Body of pancreas (tissue), 4 donors: ENCODE results near the gene ZNF793. TPM values are rescaled to one million over a fixed set of nuclear protein-coding genes. Genes with fewer than 3 reads are reported as not detected.

Experiments used
- ATAC-seq: fragments of 150-250 bp; one replicate; pipeline ENCODE4 v1.9.1; 2016
- DNase-seq, 4 donors: peaks; one replicate each; pipeline ENCODE4 v3.0.0-alpha.2; 2019
- H3K27ac ChIP-seq, 4 donors: fragments of 200-600 bp; sonication (generic); 1 replicate in 3 of 4; 2 replicates in 1 of 4; pipeline versions ENCODE4 v1.5.1 to v1.6.1; 2016 to 2019; ENCODE audit warnings: mild to moderate bottlenecking in 1 of 4, mixed read lengths in 1 of 4, moderate library complexity in 1 of 4
- H3K27me3 ChIP-seq, 2 donors: fragments of 200-600 bp; sonication (generic); one replicate each; pipeline ENCODE4 v1.6.0; 2016; ENCODE audit warnings: mild to moderate bottlenecking in 1 of 2
- H3K36me3 ChIP-seq, 2 donors: fragments of 200-600 bp; sonication (generic); replicated peaks in 1 of 2; 2 replicates each; pipeline ENCODE4 v1.5.1; 2016; ENCODE audit warnings: low read depth in 2 of 2; ENCODE audit not compliant: insufficient read depth in 1 of 2
- H3K4me1 ChIP-seq: fragments of 200-600 bp; sonication (generic); one replicate; pipeline ENCODE4 v1.6.0; 2016
- H3K4me3 ChIP-seq, 2 donors: fragments of 200-600 bp; sonication (generic); 1 replicate in 1 of 2; 2 replicates in 1 of 2; pipeline ENCODE4 v1.5.1; 2016 to 2019
- H3K9me3 ChIP-seq, 3 donors: fragments of 200-600 bp; sonication (generic); 1 replicate in 2 of 3; 2 replicates in 1 of 3; pipeline ENCODE4 v1.5.1; 2016
- CTCF ChIP-seq, 7 experiments: fragments of 450-650 bp in 4 of 7; fragments of 200-600 bp in 3 of 7; sonication (generic) in 3 of 7; IDR thresholded peaks; one replicate each; pipeline ENCODE4 v1.5.1; 2016 to 2019; ENCODE audit warnings: antibody characterized with exemption in 7 of 7
- POLR2A ChIP-seq, 3 donors: fragments of 450-650 bp; IDR thresholded peaks; one replicate each; pipeline ENCODE4 v1.6.1; 2016; ENCODE audit warnings: antibody characterized with exemption in 3 of 3, mild to moderate bottlenecking in 2 of 3
- WGBS, 2 donors: methylation state at CpG; one replicate each; pipeline ENCODE4 v1.1.5; 2017; 5-methylcytosine and 5-hydroxymethylcytosine counted together
- intact Hi-C: fragments of 100-400 bp; cut with DNase I; formaldehyde crosslinking; loops from one replicate; pipeline ENCODE4 v1.15.1; 2023
- total RNA-seq, 2 donors: library from RNA; depleted of rRNA; stranded (reverse); fragments of >200 nt; gene quantifications; one replicate each; pipeline ENCODE4 v1.1.0, GENCODE V29; 2016

ZNF793 gene
- total RNA-seq, 2 donors from 2014 or later, result 0.99 to 5.7 TPM

- H3K27ac ChIP-seq, result no peak overlapping the region
- no peaks in the 10 kb centered on the region for H3K4me1 ChIP-seq
- intact Hi-C loops, result no loop called here
- peaks cover 9 to 19% of the 10 kb centered on the region in 2 donors for H3K36me3 ChIP-seq
- WGBS, 2 donors, result 89 to 96% methylated on average over 3 of the region's 3 CpGs
- H3K27me3 ChIP-seq, result no peaks in the 10 kb centered on the region
- no peak for DNase-seq
- no peak for TF ChIP-seq POLR2A (IDR thresholded peaks at IDR 0.05)
- TF ChIP-seq CTCF (IDR thresholded peaks at IDR 0.05), result no peak
- H3K9me3 ChIP-seq, result peaks cover 0 to 80% (median 15%) of the 10 kb centered on the region in 3 donors
- ATAC-seq, result no peak
- no peak overlapping the region for H3K4me3 ChIP-seq
Observed at GRCh38 chr19:37563518-37563917, 56.8 kb downstream of the ZNF793 start.

- intact Hi-C loops, result no loop called here
- Histone ChIP-seq H3K4me3 (no peak overlapping the region), H3K9me3 (peaks cover 0 to 79% (median 17%) of the 10 kb centered on the region in 3 donors), H3K4me1 (no peaks in the 10 kb centered on the region), H3K36me3 (peaks cover 11 to 19% of the 10 kb centered on the region in 2 donors), H3K27me3 (no peaks in the 10 kb centered on the region), H3K27ac (no peak overlapping the region)
- DNase-seq (no peak), ATAC-seq (no peak)
- 88 to 95% methylated on average over 7 of the region's 7 CpGs for WGBS, 2 donors
- TF ChIP-seq CTCF (IDR thresholded peaks at IDR 0.05) (no peak), POLR2A (IDR thresholded peaks at IDR 0.05) (no peak)
Observed at GRCh38 chr19:37564624-37565369, 58.1 kb downstream of the ZNF793 start.

- Histone ChIP-seq H3K27ac (no peak overlapping the region), H3K27me3 (no peaks in the 10 kb centered on the region), H3K36me3 (peaks cover 11 to 19% of the 10 kb centered on the region in 2 donors), H3K4me1 (no peaks in the 10 kb centered on the region), H3K4me3 (no peak overlapping the region), H3K9me3 (peaks cover 0 to 80% (median 21%) of the 10 kb centered on the region in 3 donors)
- intact Hi-C loops, result no loop called here
- ATAC-seq (no peak), DNase-seq (no peak)
- TF ChIP-seq POLR2A (IDR thresholded peaks at IDR 0.05) (no peak), CTCF (IDR thresholded peaks at IDR 0.05) (no peak)
Observed at GRCh38 chr19:37565370-37565669, 58.6 kb downstream of the ZNF793 start.

- DNase-seq, result no peak
- no peak overlapping the region for H3K27ac ChIP-seq
- H3K4me1 ChIP-seq, result no peaks in the 10 kb centered on the region
- no peak overlapping the region for H3K4me3 ChIP-seq
- H3K9me3 ChIP-seq, result peaks cover 0 to 69% (median 8%) of the 10 kb centered on the region in 3 donors
- no peak for ATAC-seq
- TF ChIP-seq CTCF (IDR thresholded peaks at IDR 0.05), result no peak
- no peak for TF ChIP-seq POLR2A (IDR thresholded peaks at IDR 0.05)
- H3K36me3 ChIP-seq, result peaks cover 0 to 3% of the 10 kb centered on the region in 2 donors
- H3K27me3 ChIP-seq, result no peaks in the 10 kb centered on the region
- intact Hi-C loops, result no loop called here
Observed at GRCh38 chr19:37572203-37572602, 65.5 kb downstream of the ZNF793 start.

GRCh38 chr19:37583340-37583739 is 76.6 kb downstream of the ZNF793 start:
- peaks cover 23 to 24% of the 10 kb centered on the region in 2 donors for H3K36me3 ChIP-seq
- 73% methylated on average over 2 of the region's 2 CpGs for WGBS, 2 donors
- no peaks in the 10 kb centered on the region for H3K27me3 ChIP-seq
- TF ChIP-seq CTCF (IDR thresholded peaks at IDR 0.05), result no peak
- TF ChIP-seq POLR2A (IDR thresholded peaks at IDR 0.05), result no peak
- H3K27ac ChIP-seq, result no peak overlapping the region
- H3K9me3 ChIP-seq, result peaks cover 0 to 81% (median 5%) of the 10 kb centered on the region in 3 donors
- intact Hi-C loops, result no loop called here
- H3K4me1 ChIP-seq, result no peaks in the 10 kb centered on the region
- DNase-seq, result no peak
- no peak for ATAC-seq
- H3K4me3 ChIP-seq, result no peak overlapping the region
